NCI-H510A (cell line): Measurements from ENCODE around the gene ANKRD49.
A peak's percentile ranks its signal among the peaks of the same experiment; 100 is the strongest.
"Not testable (repeated sequence)": the region's sequence is repeated elsewhere in the genome, so short reads cannot be mapped to it uniquely, and the experiment has no call there.

Source experiments
- DNase-seq: peaks from one replicate; lab custom pipeline; 2025; lab: John Stamatoyannopoulos, UW

The ANKRD49 gene, protein sequence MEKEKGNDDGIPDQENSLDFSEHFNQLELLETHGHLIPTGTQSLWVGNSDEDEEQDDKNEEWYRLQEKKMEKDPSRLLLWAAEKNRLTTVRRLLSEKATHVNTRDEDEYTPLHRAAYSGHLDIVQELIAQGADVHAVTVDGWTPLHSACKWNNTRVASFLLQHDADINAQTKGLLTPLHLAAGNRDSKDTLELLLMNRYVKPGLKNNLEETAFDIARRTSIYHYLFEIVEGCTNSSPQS

DNA sequence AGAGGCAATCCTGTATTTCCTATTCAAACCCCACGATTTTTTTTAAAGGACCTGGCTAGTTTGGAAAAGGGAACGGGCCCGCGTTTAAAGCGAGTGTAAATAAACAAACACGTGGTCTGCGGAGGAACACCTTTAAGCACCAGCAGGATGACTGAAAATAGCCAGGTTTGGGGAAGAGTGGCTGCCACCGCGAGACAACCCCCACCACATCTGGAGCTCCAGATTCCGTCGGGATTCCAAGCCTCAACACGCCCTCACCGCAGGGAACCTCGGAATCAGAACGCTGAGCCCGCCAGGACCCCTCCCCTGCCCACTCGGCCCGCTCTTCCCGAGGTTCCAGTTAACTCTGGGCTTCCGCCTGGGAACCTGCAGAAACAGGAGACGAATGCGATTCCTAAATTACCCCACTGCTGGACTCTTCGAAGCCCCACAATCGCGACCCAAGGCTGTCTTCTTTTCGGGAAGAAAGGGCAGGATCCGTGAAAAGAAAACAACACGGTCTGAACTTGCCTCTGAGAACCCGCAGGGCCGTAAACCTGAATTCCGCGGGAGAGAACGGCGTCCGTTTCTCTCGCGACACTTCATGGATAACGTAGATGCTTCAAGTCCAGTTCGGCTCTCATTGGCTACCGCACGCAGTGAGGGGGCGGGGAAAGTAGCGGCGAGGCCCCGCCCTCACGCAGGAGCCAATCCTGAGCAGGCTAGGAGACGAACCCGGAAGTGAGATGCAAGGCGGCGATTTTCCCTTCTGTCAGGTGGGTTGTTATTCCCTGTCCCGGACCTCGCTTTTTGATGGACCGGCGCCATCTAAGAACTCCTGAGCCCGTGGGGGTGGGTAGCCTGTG is at the start of gene ANKRD49, which contains the start of gene MRE11:
Gene ANKRD49, plus strand, starts transcription at position 704 of the 845 bp plus-strand sequence. CDS start 2,710 bp downstream, outside the sequence.
Gene MRE11, minus strand, starts transcription at position 564 of the 845 bp plus-strand sequence. CDS start 1,043 bp downstream, outside the sequence.
- DNase-seq: peak; percentile 85

DNA sequence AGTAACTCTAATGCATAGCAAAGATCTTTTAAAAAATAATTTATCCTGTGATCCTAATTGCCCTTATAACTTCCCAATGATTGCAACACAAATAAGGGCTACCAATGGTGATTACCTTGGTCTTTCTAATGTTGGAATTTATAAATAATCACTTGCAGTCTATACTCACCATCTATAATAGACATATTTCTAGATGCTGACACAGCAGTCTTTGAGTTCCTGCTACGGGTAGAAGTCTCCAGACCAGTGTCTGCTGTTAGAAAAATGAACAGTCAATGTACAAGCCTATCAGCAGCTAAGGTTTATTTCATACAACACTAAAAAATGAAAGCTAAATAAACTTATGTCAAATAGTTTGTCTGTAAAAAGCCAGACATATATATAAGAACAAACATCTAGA is 48.1 kb upstream of the ANKRD49 start:
- no peak for DNase-seq

DNA sequence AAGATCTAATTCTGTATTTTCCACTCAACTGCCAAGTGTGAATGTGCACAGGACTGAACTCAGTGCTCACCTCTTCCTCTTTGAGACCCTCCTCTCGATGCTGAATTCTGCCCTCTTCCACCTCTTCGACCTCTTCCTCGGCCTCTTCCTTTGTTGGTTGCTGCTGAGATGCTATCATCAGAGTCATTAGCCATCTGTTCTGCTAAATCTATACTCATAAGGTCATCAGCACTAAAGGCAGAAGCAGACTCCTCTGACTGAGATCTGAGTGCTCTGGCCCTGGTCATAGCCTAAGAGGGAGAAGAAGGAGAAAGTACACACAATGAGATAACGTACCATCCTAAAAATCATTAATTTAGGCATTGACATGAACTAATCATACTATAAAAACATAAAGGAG is 46.6 kb upstream of the ANKRD49 start:
- DNase-seq: no peak

DNA sequence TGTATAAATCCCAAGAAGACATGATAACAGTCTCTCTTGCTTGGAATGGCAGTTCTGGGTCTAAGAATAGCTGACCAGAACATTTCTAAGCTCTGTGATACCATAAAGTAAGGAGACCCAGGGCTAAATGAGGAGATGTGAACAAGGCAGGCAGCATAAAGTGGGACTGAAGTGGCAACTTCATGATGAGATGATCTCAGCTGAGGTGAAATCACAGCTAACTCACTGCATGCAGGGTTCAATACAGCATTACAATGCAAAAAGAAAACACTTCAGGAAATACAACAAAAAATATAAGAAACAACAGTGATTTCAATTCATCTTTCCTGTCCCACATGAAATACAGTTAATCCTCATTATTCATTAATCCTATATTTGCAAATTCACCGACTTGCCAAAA is 44.8 kb upstream of the ANKRD49 start:
- no peak for DNase-seq

DNA sequence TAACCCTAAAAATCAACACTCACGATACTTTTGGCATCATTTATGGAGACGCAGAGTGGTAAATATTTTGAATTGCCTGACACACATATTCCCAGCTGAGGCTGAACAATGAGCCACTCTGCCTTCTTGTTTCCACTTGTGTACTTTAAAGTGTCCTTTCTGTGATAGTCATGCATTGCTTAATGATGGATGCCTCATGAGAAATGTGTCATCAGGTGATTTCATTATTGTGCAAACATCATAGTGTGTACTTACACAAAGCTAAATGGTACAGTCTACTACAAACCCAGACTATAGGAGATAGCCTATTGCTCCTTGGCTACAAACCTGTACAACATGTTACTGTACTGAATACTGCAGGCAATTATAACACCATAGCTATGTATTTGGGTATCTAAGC is 44.3 kb upstream of the ANKRD49 start:
- no peak for DNase-seq

DNA sequence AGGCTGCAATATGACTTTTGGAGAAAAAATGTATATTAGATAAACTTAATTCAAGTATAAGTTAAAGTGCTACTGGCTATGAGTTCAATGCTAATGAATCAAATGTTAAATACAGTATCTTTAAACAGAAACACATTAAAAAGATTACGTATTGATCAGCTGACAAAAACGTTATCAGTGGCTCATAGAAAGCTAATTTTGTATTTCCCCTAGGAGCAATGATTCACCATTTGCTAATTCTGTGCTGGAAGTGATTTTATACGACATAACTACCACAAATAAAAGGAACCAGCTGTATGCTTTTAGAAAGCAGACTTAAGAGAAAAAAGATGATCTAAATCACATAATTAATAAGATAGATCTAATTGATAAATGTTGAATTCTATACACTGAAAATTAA is 43.7 kb upstream of the ANKRD49 start:
- DNase-seq: no peak

DNA sequence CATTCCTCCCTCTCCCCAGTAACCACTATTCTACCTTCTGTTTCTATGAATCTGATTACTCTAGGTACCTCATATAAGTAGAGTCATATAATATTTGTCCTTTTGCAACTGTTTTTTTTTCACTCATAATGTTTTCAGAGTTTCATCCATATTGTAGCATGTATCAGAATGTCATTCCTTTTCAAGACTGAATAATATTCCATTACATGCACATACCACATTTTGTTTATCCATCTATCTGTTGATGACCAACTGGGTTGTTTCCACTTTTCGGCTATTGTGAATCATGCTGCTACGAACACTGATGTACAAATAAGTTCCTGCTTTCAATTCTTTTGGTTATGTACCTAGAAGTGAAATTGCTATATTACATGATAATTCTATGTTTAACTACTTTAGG is 40.8 kb upstream of the ANKRD49 start:
- DNase-seq: no peak

DNA sequence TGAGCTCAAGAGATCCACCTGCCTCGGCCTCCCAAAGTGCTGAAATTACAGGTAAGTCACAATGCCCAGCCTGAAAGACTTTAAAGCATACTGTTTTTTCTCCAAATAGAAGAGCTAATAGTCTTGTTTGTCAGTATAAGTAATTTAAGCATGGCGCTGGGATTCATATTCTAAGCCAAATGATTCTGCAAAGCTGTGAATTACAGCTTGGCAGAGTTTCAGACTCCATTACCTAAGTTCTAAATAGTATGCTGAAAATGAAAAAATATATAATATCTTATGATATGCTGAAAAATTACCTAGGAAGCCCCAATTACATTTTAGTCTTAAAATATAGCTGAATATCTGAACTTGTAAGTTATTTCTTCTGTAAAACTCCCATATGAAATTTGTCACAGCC is 39.5 kb upstream of the ANKRD49 start:
- DNase-seq: no peak

DNA sequence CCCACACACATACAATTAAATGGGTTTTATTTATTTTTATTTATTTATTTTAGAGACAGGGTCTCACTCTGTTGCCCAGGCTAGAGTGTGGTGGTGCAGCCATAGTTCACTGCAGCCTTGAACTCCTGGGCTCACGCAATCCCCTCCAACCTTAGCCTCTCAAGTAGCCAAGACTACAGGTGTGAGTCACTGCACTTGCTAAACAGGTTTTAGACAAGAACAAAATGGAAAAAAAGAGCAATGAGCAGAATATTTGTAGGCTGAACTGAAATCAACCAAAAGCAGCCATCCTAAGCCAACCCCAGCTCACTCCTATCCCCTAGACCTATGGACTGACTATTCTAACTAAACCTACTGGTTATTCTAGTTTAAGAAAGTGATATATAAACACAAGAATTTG is 37.9 kb upstream of the ANKRD49 start:
- no peak for DNase-seq

DNA sequence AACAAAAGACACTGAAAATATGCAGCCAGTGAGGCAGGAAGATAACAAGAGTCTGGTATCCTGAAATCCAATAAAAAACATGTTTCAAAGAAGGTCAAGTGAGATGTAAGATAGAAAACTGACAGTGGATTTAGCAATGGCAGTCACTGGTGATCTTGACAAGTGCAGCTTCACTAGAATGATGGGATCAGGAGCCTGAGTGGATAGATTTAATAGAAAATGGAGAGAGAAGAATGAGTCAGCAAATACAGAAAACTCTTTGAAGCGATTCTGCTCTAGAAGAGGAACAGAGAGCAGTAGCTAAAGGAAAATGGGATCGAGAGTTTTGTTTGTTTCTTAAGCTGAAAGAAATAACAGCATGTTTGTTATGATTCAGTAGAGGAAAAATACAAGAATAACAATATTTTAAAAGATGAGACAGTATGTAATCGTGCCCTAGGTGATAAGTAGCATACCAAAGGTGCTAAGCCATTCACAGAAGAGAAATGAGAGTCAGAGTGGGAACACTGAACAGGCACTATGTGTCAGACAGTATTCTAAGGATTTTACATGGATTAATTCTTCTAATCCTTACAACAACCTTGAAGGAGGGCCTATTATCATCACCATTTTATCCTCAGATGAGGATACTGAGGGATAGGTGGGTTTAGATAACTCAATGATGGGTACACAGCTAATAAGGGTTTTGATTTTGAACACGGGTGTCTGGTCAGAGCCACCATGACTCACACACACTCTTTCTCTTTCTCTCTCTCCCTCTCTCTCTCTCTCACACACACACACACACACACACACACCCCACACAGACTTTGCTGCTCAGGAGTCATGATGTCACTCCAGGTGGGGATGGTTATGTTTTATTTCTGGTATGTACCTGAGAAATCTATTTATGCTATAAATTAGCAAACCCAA is 36.4 kb upstream of the ANKRD49 start:
- DNase-seq: no peak

DNA sequence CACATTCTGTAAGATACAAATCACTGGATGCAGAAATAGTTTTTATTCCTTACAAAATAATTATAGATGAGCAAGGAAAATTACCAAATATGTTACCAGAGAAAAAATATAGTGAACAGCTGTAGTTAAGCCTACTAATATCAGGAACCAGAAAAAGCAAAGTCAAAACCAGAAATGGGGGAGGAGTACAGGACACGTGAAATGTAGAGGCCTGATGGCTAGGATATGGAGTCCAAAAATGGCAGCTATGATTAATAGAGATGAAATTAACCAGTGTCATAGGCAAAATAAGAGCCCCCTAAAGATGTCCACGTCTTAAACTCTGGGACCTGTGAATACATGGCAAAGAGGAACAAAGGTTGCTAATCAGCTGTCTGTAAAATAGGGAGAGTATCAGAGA is 34.2 kb upstream of the ANKRD49 start:
- DNase-seq: no peak

DNA sequence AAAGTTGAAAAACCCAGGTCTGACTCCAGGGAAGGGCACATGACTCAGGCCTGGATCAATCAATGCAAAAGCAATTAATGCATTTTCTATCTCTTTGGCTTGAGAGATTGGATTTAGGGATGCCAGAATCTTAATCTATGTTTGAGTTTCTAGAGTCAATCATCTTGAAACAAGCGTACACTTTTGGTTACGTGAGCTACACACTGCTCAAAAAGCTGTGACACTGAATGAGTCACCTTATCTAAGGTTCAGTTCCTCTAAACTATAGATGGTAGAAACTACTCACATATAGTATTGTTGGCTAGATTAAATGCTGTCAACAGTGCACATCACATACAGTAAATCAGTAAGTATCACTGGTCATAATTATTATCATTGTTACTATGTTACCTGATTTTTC is 24.4 kb upstream of the ANKRD49 start:
- DNase-seq: no peak

DNA sequence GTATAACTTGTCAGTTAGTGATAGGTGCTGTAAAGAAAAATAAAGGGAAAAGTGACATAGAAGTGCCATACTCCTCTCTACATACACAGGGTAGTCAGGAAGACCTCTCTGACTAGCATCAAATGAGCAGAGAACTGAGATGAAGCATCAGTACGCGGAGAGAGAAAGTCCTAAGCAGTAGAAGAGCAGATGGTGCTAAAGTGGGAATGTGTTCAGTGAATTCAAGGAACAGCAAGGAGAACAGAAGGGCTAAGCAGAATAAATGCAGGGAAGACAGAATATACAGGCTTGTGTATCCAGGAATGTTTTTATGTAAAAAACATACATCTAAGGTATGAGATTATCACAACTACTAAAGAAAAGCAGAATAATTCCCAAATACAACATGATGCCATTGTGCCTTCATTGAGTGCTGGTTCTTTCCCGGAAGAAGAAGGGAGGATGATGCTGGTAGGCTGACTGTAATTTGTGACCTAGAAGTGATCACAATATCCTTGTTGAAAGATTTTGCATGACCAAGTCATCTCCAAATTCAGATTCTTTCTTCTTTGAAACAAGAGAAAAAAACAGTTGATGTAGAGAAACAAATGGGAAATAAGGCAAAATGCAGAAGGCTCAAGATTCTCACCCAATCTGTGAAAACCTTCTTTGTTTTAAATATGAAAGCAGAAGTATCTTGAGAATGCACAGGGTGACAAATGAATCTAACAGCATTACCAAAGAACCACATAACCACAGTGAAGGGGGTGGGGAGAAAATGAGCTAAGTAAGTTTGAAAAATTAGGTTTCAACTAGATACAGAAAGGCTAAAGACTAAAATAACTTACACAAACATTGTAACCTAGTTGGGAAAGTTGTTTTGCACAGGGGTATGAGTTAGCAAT is 20.6 kb upstream of the ANKRD49 start:
- no peak for DNase-seq

DNA sequence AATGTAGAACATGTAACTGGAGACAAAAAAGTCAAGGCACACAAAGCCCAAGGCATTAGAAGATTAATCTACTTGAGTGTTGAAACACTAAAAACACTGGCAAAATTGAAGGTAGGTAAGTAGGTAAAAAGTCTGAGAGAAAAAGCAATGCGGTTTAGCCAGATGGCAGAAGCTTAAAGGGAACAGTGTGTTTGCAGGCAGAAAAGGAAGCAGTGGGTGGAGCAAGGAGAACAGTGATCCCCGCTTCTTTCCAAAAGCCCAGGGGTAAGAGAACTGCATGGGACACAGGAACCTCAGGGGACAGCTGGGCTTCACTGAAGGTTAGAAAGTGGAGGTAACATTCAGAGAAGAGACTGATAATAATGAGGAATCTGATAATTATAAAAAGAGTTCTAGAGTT is 16.2 kb upstream of the ANKRD49 start:
- DNase-seq: no peak

DNA sequence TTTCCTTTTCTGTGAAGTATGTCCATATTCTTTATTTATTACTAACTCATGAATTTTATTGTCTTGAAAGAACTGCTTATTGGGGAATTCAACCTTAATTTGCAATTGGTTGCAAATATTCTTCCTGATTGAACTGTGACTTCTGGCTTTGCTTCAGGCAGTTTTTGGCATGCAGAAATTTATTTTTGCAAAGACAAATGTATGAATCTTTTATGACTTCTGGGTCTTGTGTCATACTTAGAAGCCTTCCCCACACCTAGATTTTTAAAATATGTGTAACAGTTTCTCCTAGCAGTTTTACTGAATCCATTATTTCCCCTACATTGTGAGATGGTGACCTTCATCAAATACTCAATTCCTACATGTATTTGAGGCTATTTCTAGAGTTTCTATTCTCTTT is 12.4 kb upstream of the ANKRD49 start:
- DNase-seq: no peak

DNA sequence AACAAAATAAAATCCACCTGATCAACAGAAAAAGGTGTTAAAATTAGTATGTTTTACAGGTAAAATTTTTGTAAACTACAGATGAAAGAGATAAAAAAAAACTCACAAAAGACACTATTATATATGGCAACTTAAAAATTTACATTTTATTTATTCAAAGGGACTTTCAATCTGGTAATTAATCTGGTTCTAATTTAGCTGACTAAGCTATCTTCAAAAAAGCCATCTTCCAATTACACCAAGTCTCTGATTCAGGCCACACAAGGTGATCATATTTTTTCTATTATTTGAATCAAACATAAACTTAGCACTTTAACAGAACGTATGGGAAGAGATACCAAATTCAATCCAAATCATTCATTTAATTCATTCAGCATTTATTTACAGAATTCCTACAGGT is 7.7 kb upstream of the ANKRD49 start:
- no peak for DNase-seq

DNA sequence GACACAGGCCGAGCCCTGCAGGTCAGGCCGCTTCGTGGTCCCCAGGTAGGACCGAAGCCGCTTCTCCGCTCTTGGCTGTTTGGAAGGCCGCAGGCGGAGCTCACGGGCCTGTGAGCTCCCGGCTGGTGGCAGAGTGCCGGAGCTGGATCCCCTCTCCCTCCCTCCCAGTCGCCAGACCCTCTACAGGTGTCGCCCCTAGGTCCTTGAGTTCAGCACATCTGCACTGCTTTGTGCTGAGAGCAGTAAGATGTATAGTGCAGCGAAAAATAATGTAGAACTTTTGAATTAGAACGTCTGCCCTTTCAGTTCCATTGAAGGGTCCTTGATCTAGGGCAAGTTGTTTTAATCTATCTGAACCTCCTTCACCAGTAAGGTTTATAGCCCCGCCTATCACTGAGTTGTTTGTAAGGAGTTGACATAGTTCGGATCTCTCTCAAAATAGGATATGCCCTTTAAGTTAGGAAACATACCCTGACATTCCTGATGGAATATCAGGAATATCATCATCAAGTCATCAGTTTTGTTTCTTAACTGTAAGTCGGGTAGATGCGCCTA is 419 bp downstream of the ANKRD49 start:
- DNase-seq: no peak

DNA sequence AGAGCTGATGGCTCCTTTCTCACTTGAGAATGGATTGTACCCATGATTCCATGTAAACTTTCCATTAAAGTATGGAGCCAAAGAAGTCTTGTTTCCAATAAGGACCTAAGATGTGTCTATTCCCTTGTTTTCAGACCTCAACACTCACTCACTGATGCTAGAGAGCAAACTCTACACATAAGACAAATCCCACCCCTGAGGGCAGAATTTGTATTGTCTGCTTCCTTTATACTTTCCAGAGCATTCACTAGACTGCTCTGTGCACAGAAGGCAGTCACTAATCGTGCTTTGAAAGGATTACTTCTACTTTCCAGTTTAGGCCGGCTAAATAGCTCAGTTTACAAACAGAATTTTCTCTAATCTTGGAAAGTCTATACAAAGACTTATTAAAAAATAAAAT is 6.4 kb downstream of the ANKRD49 start:
- DNase-seq: no peak

DNA sequence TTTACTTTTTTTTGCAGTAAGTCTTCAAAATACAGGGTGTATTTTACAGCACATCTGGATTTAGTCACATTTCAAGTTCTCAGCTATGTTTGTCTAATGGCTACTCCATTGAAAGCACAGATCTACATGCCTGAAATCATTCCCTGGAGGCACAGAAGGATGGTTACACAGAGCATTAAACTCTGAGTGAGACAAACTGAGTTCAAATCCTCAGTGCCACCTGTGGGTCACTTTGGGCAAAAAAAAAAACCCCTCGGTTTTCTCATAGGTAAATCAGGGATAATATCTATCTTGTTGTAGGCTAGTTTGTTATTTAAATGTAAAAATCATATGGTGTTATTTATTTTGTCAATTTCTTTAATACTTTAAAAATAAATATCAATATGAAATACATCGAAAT is 7.7 kb downstream of the ANKRD49 start:
- no peak for DNase-seq

DNA sequence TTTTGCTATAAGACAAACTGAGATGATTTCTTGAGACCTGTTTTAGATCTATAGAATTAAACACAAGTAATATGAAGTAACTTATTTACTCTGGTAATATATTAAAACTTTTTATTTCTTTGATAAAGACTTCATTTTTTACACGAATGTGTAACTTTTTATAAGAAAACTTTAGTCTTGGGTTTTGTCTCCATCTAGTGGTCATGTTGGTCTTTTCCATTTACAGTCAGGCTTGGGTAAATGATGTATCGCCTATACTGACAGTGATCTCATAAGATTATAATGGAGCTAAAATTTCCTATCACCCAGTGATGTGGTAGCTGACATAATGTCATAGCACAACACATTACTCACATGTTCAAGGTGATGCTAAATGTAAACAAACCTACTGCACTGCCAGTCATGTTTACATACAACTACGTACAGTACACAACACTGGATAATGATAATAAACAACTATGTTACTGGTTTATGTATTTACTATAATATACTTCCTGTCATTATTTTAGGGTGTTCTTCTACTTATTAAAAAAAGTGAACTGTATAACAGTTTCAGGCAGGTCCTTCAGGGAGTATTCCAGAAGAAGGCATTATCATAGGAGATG is 11.0 kb downstream of the ANKRD49 start:
- no peak for DNase-seq

DNA sequence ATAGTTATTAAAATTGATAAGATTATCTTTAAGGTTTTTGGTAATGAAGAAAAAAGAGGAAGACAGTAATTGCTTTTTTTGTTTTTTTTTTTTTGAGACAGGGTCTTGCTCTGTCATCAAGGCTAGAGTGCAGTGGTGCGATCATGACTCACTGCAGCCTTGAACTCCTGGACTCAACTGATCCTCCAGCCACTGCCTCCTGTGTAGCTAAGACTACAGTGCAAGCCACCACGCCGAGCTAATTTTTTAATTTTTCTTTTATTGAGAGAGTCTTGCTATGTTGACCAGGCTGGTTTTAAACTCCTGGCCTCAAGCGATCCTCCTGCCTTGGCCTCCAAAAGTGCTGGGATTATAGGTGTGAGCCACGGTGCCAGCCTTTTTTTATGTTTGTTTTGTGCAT is 12.7 kb downstream of the ANKRD49 start:
- DNase-seq: not testable (repeated sequence)
